HepG2 (cell line): ENCODE data around the gene RBBP9. TPM values are rescaled to one million over a fixed set of nuclear protein-coding genes. Genes with fewer than 3 reads are reported as not detected.

Source experiments
- CEBPG ChIP-seq: IDR thresholded peaks from 2 replicates; pipeline ENCODE4 v1.6.1; 2016
- FLYWCH1 ChIP-seq: sonication (generic); formaldehyde crosslinking; IDR thresholded peaks from 2 replicates; pipeline ENCODE4 v1.8.1; 2023; ENCODE audit warnings: mild to moderate bottlenecking, missing genetic modification reagents
- KDM6A ChIP-seq: IDR thresholded peaks from 2 replicates; pipeline ENCODE4 v1.6.1; 2016; ENCODE audit warnings: low read depth
- MXI1 ChIP-seq: IDR thresholded peaks from 3 replicates; pipeline ENCODE4 v1.6.1; 2012; ENCODE audit warnings: low read depth, low read length, inconsistent platforms, borderline replicate concordance
- NFRKB ChIP-seq: fragments of 450-650 bp; IDR thresholded peaks from 2 replicates; pipeline ENCODE4 v1.6.1; 2017
- PRMT3 ChIP-seq: sonication (generic); formaldehyde crosslinking; IDR thresholded peaks from 2 replicates; pipeline ENCODE4 v1.8.1; 2022; ENCODE audit warnings: low read depth, mild to moderate bottlenecking, moderate library complexity, missing genetic modification reagents, borderline replicate concordance
- RBM22 ChIP-seq: fragments of 200-400 bp; formaldehyde crosslinking; optimal IDR thresholded peaks from 2 replicates; pipeline ENCODE3; 2017; ENCODE audit warnings: mild to moderate bottlenecking, low read length, moderate library complexity
- REPIN1 ChIP-seq: sonication (generic); formaldehyde crosslinking; IDR thresholded peaks from 2 replicates; pipeline ENCODE4 v1.8.0; 2022; ENCODE audit warnings: missing genetic modification reagents, low read depth, mild to moderate bottlenecking, borderline replicate concordance
- SP1 ChIP-seq, 2 experiments: fragments of 450-650 bp in 1 of 2; sonication (generic) in 1 of 2; formaldehyde crosslinking in 1 of 2; IDR thresholded peaks; 2 replicates each; pipeline versions ENCODE4 v1.4.0 to v1.6.1; 2016 to 2020; ENCODE audit warnings: missing genetic modification reagents in 1 of 2
- SRF ChIP-seq: IDR thresholded peaks from 2 replicates; pipeline ENCODE4 v1.6.1; 2011; ENCODE audit warnings: mild to moderate bottlenecking, low read depth, low read length, moderate library complexity
- TFDP1 ChIP-seq: IDR thresholded peaks from 2 replicates; pipeline ENCODE4 v1.6.1; 2016; ENCODE audit warnings: missing compliant biosample characterization, missing genetic modification reagents, borderline replicate concordance
- ZBTB3 ChIP-seq: sonication (generic); formaldehyde crosslinking; IDR thresholded peaks from 2 replicates; pipeline ENCODE4 v1.4.0; 2020; ENCODE audit warnings: low read depth, mild to moderate bottlenecking, moderate library complexity, missing genetic modification reagents, borderline replicate concordance
- ZKSCAN5 ChIP-seq: sonication (generic); formaldehyde crosslinking; IDR thresholded peaks from 2 replicates; pipeline ENCODE4 v1.5.1; 2020; ENCODE audit warnings: mild to moderate bottlenecking, missing genetic modification reagents
- ZNF207 ChIP-seq: fragments of 450-650 bp; IDR thresholded peaks from 2 replicates; pipeline ENCODE4 v1.6.1; 2016; ENCODE audit warnings: antibody characterized with exemption, borderline replicate concordance
- ZNF460 ChIP-seq: sonication (generic); formaldehyde crosslinking; IDR thresholded peaks from 2 replicates; pipeline ENCODE4 v1.5.1; 2020; ENCODE audit warnings: missing genetic modification reagents, mild to moderate bottlenecking, borderline replicate concordance
- ZNF670 ChIP-seq: sonication (generic); formaldehyde crosslinking; IDR thresholded peaks from 2 replicates; pipeline ENCODE4 v1.8.0; 2022; ENCODE audit warnings: mild to moderate bottlenecking, missing genetic modification reagents, borderline replicate concordance
- ZNF75D ChIP-seq: sonication (generic); formaldehyde crosslinking; IDR thresholded peaks from 2 replicates; pipeline ENCODE4 v1.8.1; 2023; ENCODE audit warnings: missing genetic modification reagents, mild to moderate bottlenecking, borderline replicate concordance
- ZNF792 ChIP-seq: IDR thresholded peaks from 2 replicates; pipeline ENCODE4 v1.6.1; 2016
- ZZZ3 ChIP-seq: sonication (generic); formaldehyde crosslinking; IDR thresholded peaks from 2 replicates; pipeline ENCODE4 v1.4.0; 2020; ENCODE audit warnings: missing genetic modification reagents, mild to moderate bottlenecking, borderline replicate concordance
- polyA plus RNA-seq, 8 experiments: library from polyadenylated mRNA; depleted of rRNA in 3 of 8; stranded (reverse) in 7 of 8; unstranded in 1 of 8; fragments of >200 nt; fragmentation: Illumina TruSeq in 4 of 8; extraction: Trizol in 4 of 8; gene quantifications; 2 replicates each; pipeline versions ENCODE4 v1.2.1 to v1.2.3, GENCODE V29; 2011 to 2016; ENCODE audit warnings: low read depth in 4 of 8, missing spikeins in 1 of 8, mixed read lengths in 1 of 8; ENCODE audit not compliant: insufficient read depth in 1 of 8
- total RNA-seq, 5 experiments: library from RNA; depleted of rRNA; stranded (reverse); fragments of >200 nt; fragmentation: Illumina TruSeq; extraction: Trizol; gene quantifications; 2 replicates each; pipeline ENCODE4 v1.2.3, GENCODE V29; 2016; ENCODE audit warnings: low read depth in 1 of 5
- TF ChIP-seq, protein P1 (sequence below): sonication (generic); formaldehyde crosslinking; IDR thresholded peaks from 2 replicates; pipeline ENCODE4 v1.8.1; 2022; ENCODE audit warnings: low read depth, mild to moderate bottlenecking, missing genetic modification reagents
- TF ChIP-seq, protein P2 (sequence below): sonication (generic); formaldehyde crosslinking; IDR thresholded peaks from 2 replicates; pipeline ENCODE4 v1.5.1; 2020; ENCODE audit warnings: mild to moderate bottlenecking, missing genetic modification reagents, moderate library complexity
- TF ChIP-seq, protein P3 (sequence below): sonication (generic); formaldehyde crosslinking; IDR thresholded peaks from 2 replicates; pipeline ENCODE4 v1.4.0; 2020; ENCODE audit warnings: missing genetic modification reagents

RBBP9 gene
- total and polyA plus RNA-seq, 2 of the 13 experiments (the other 11 are each of a cell fraction or from before 2014, with no cell fraction given), result 28.0 to 56.3 TPM

DNA sequence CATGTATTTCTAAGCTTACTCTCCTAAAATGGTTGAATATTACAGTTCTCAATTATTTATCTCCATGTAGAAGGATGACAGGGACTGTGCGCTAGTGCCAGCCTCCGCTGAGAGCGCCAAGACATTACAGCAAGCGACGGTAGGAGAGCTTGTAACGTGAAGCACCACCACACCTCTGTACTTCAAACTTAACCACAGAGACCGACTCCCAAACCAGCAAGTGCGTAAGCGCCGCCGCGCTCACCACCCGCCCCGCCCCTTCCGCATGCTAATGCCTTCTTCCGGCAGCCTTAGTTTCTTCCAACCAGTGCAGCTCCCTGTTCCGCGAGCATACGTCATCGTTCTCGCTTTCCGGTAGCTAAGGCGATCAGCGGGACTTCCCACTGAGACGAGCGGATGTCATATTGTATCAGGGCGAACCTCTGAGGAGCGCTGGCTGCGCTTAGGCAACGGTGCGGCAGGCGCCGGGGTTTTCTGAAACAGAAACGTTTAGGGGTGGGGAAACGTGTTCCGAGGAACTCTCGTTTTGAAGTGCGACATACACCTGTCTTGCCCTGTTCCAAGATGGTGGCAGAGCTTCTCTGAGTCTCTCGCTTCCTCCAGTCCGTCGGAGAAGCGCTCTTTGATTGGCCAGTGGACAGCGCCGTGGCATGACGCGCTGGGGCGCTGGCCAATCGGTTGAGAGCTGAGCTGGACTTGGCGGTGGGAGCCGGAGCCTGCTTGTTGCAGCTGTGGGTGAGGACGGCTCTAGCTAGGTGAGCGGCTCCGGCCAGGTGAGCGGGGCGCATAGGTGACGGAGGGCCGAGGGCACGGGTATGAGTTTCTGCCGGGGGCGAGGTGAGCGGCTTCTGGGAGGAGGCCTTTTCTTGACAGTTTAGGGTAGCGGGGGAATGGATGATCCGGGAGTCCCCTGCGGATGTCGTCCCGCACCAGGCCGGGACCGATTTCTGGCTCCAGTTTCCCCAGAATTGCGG lies 10.5 kb upstream of the RBBP9 start, which contains the start of gene SEC23B (continued):
- TF ChIP-seq ZNF670 (CRISPR knock-in tag), result peak; percentile 77; the same call in 1 of the 2 replicates
- TF ChIP-seq KDM6A (CRISPR knock-in tag), result peak; percentile 29; the same call in 1 of the 2 replicates
- peak; percentile 78; the same call in 1 of the 2 replicates for TF ChIP-seq ZKSCAN5 (CRISPR knock-in tag)
- peak; percentile 92 for TF ChIP-seq ZBTB3
- TF ChIP-seq SRF, result 0 out of 2 replicates have a peak, but pooled peaks have one; percentile 24
- TF ChIP-seq, protein P1, sequence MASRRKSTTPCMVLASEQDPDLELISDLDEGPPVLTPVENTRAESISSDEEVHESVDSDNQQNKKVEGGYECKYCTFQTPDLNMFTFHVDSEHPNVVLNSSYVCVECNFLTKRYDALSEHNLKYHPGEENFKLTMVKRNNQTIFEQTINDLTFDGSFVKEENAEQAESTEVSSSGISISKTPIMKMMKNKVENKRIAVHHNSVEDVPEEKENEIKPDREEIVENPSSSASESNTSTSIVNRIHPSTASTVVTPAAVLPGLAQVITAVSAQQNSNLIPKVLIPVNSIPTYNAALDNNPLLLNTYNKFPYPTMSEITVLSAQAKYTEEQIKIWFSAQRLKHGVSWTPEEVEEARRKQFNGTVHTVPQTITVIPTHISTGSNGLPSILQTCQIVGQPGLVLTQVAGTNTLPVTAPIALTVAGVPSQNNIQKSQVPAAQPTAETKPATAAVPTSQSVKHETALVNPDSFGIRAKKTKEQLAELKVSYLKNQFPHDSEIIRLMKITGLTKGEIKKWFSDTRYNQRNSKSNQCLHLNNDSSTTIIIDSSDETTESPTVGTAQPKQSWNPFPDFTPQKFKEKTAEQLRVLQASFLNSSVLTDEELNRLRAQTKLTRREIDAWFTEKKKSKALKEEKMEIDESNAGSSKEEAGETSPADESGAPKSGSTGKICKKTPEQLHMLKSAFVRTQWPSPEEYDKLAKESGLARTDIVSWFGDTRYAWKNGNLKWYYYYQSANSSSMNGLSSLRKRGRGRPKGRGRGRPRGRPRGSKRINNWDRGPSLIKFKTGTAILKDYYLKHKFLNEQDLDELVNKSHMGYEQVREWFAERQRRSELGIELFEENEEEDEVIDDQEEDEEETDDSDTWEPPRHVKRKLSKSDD (CRISPR knock-in tag), result peak; percentile 100
- TF ChIP-seq, protein P2, sequence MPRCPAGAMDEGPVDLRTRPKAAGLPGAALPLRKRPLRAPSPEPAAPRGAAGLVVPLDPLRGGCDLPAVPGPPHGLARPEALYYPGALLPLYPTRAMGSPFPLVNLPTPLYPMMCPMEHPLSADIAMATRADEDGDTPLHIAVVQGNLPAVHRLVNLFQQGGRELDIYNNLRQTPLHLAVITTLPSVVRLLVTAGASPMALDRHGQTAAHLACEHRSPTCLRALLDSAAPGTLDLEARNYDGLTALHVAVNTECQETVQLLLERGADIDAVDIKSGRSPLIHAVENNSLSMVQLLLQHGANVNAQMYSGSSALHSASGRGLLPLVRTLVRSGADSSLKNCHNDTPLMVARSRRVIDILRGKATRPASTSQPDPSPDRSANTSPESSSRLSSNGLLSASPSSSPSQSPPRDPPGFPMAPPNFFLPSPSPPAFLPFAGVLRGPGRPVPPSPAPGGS (CRISPR knock-in tag), result peak; percentile 76; the same call in 1 of the 2 replicates
- peak; percentile 96 for TF ChIP-seq NFRKB
- no peak for TF ChIP-seq ZNF460 (CRISPR knock-in tag)
- TF ChIP-seq ZZZ3, result 0 out of 2 replicates have a peak, but pooled peaks have one; percentile 56
- TF ChIP-seq ZNF75D (CRISPR knock-in tag), result no peak
- no peak for TF ChIP-seq RBM22
- no peak for TF ChIP-seq ZNF207
- peak; percentile 84 for TF ChIP-seq ZNF792 (CRISPR knock-in tag)
- TF ChIP-seq FLYWCH1 (CRISPR knock-in tag), result no peak
- TF ChIP-seq TFDP1 (CRISPR knock-in tag), result peak; percentile 58
- peak; percentile 57 for TF ChIP-seq CEBPG
- no peak for TF ChIP-seq SP1 (IDR thresholded peaks at IDR 0.05)
- peak; percentile 79 for TF ChIP-seq SP1 (CRISPR knock-in tag; IDR thresholded peaks at IDR 0.05)
- TF ChIP-seq PRMT3 (CRISPR knock-in tag), result peak; percentile 87; the same call in 1 of the 2 replicates
- TF ChIP-seq MXI1, result peak; percentile 70; the same call in 1 of the 3 replicates
- TF ChIP-seq REPIN1 (CRISPR knock-in tag), result peak; percentile 98
- TF ChIP-seq, protein P3, sequence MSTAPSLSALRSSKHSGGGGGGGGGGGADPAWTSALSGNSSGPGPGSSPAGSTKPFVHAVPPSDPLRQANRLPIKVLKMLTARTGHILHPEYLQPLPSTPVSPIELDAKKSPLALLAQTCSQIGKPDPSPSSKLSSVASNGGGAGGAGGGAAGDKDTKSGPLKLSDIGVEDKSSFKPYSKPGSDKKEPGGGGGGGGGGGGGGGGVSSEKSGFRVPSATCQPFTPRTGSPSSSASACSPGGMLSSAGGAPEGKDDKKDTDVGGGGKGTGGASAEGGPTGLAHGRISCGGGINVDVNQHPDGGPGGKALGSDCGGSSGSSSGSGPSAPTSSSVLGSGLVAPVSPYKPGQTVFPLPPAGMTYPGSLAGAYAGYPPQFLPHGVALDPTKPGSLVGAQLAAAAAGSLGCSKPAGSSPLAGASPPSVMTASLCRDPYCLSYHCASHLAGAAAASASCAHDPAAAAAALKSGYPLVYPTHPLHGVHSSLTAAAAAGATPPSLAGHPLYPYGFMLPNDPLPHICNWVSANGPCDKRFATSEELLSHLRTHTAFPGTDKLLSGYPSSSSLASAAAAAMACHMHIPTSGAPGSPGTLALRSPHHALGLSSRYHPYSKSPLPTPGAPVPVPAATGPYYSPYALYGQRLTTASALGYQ (CRISPR knock-in tag), result peak; percentile 50
